CD4-positive, alpha-beta T cell (primary cell): Measurements from ENCODE around the gene UPK2. TPM values are rescaled to one million over a fixed set of nuclear protein-coding genes. Genes with fewer than 3 reads are reported as not detected.

Experiments
- ATAC-seq: fragments of 200-7000 bp; cut with Tn5 transposase; one replicate; pipeline ENCODE4 v1.10.0; 2022; ENCODE audit warnings: mild to moderate bottlenecking; ENCODE audit not compliant: poor library complexity
- CTCF ChIA-PET: fragments of 350-600 bp; sonication (Branson Sonifier 250); formaldehyde crosslinking; loops from one replicate; lab custom pipeline; 2021; ENCODE audit warnings: antibody characterized with exemption, inconsistent platforms; lab: Charles Lee
- POLR2A ChIA-PET: fragments of 350-600 bp; sonication (Branson Sonifier 250); formaldehyde crosslinking; loops from one replicate; lab custom pipeline; 2021; ENCODE audit warnings: antibody characterized with exemption, inconsistent platforms; lab: Charles Lee
- DNase-seq, 14 experiments: peaks; one replicate each; pipeline ENCODE4 v3.0.0-alpha.2; 2013 to 2020; ENCODE audit warnings: mixed read lengths in 2 of 14
- H3K27ac ChIP-seq, 2 donors: one replicate each; pipeline versions ENCODE4 v1.5.1 to v1.7.0; 2013; ENCODE audit warnings: low read length in 2 of 2, low read depth in 1 of 2, mild to moderate bottlenecking in 1 of 2
- H3K27me3 ChIP-seq, 2 experiments: 1 replicate in 1 of 2; 2 replicates in 1 of 2; pipeline versions ENCODE4 v1.6.1 to v1.7.0; 2013; ENCODE audit warnings: low read length in 2 of 2, control low read depth in 1 of 2, mild to moderate bottlenecking in 1 of 2, moderate library complexity in 1 of 2; ENCODE audit not compliant: insufficient read depth in 2 of 2, control insufficient read depth in 1 of 2
- H3K36me3 ChIP-seq: one replicate; pipeline ENCODE4 v1.6.1; 2013; ENCODE audit warnings: low read length, control low read depth; ENCODE audit not compliant: insufficient read depth
- H3K4me1 ChIP-seq: one replicate; pipeline ENCODE4 v1.6.1; 2013; ENCODE audit warnings: low read length, control low read depth; ENCODE audit not compliant: insufficient read depth
- H3K4me3 ChIP-seq: one replicate; pipeline ENCODE4 v1.5.1; 2013; ENCODE audit warnings: mild to moderate bottlenecking, low read length, moderate library complexity
- H3K9me3 ChIP-seq, 2 experiments: 1 replicate in 1 of 2; 2 replicates in 1 of 2; pipeline versions ENCODE4 v1.6.1 to v1.7.0; 2013; ENCODE audit warnings: low read length in 2 of 2, mild to moderate bottlenecking in 2 of 2, control low read depth in 1 of 2, moderate library complexity in 1 of 2; ENCODE audit not compliant: control insufficient read depth in 1 of 2, insufficient read depth in 1 of 2
- H3K27ac Mint-ChIP-seq: one replicate; pipeline ENCODE4 v1.8.0; 2020; ENCODE audit warnings: mixed read lengths
- H3K27me3 Mint-ChIP-seq: one replicate; pipeline ENCODE4 v1.8.0; 2021; ENCODE audit warnings: mixed read lengths
- H3K36me3 Mint-ChIP-seq: one replicate; pipeline ENCODE4 v1.8.0; 2021; ENCODE audit warnings: low read depth, mixed read lengths
- H3K4me1 Mint-ChIP-seq: one replicate; pipeline ENCODE4 v1.8.0; 2021; ENCODE audit warnings: low read depth, mixed read lengths
- H3K4me3 Mint-ChIP-seq: one replicate; pipeline ENCODE4 v1.8.0; 2020; ENCODE audit warnings: mild to moderate bottlenecking, mixed read lengths
- H3K9me3 Mint-ChIP-seq: one replicate; pipeline ENCODE4 v1.8.0; 2020; ENCODE audit warnings: mixed read lengths
- intact Hi-C, 2 experiments: fragments of 100-400 bp; cut with DNase I in 1 of 2; cut with micrococcal nuclease in 1 of 2; formaldehyde crosslinking; loops; one replicate each; pipeline versions ENCODE4 v1.15.1 to v1.9.0; 2023 to 2025; cut with DNase I, micrococcal nuclease
- total RNA-seq, 174 experiments: library from RNA in 2 of 174; stranded (reverse) in 2 of 174; gene quantifications; one replicate each; pipeline ENCODE4 v1.2.3 and lab custom pipeline; 2021 to 2026
- TF ChIP-seq, protein P1 (sequence below): fragments of 200-600 bp; IDR thresholded peaks from one replicate; pipeline ENCODE4 v1.8.0; 2022; ENCODE audit warnings: antibody characterized with exemption, mild to moderate bottlenecking

Gene UPK2
- total RNA-seq, 2 experiments from 2014 or later: 0.27 TPM; not detected in 1

- peak overlapping the region; percentile 80 to 98 for H3K27ac ChIP-seq
- peak overlapping the region; percentile 100 for H3K4me3 Mint-ChIP-seq
- peak in 7 of 14 experiments; percentile 41 to 77 (median 56) for DNase-seq
- H3K27me3 ChIP-seq: no peaks in the 10 kb centered on the region
- H3K4me1 ChIP-seq: peaks cover 78% of the 10 kb centered on the region
- ChIA-PET POLR2A (interaction anchor here (0.9 to 9.8 kb wide), 8 partner anchors 28 to 234 kb away, joined by 3 to 187 read pairs (median 4); partner anchors contain the start of gene DDX6), CTCF (interaction anchor here (0.8 to 3.4 kb wide), 4 partner anchors 12 to 234 kb away, joined by 3 to 9 read pairs (median 4); no protein-coding TSS in a partner anchor)
- peaks cover 63% of the 10 kb centered on the region for H3K36me3 Mint-ChIP-seq
- peak overlapping the region; percentile 100 for H3K27ac Mint-ChIP-seq
- peaks cover 5% of the 10 kb centered on the region for H3K27me3 Mint-ChIP-seq
- peak; percentile 2 for ATAC-seq
- H3K36me3 ChIP-seq: peaks cover 16% of the 10 kb centered on the region
- peak overlapping the region; percentile 100 for H3K4me3 ChIP-seq
- H3K9me3 Mint-ChIP-seq: no peaks in the 10 kb centered on the region
- TF ChIP-seq, protein P1, sequence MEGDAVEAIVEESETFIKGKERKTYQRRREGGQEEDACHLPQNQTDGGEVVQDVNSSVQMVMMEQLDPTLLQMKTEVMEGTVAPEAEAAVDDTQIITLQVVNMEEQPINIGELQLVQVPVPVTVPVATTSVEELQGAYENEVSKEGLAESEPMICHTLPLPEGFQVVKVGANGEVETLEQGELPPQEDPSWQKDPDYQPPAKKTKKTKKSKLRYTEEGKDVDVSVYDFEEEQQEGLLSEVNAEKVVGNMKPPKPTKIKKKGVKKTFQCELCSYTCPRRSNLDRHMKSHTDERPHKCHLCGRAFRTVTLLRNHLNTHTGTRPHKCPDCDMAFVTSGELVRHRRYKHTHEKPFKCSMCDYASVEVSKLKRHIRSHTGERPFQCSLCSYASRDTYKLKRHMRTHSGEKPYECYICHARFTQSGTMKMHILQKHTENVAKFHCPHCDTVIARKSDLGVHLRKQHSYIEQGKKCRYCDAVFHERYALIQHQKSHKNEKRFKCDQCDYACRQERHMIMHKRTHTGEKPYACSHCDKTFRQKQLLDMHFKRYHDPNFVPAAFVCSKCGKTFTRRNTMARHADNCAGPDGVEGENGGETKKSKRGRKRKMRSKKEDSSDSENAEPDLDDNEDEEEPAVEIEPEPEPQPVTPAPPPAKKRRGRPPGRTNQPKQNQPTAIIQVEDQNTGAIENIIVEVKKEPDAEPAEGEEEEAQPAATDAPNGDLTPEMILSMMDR: no peak
- intact Hi-C loops: loop anchor here in 1 of 2 experiments (1.0 kb wide), 1 partner anchor 10 kb away; no protein-coding TSS in a partner anchor
- H3K9me3 ChIP-seq: no peaks in the 10 kb centered on the region
- peaks cover 60% of the 10 kb centered on the region for H3K4me1 Mint-ChIP-seq
Observed at GRCh38 chr11:118923721-118924587, 32.1 kb upstream of the UPK2 start.

- Mint-ChIP-seq H3K9me3 (no peaks in the 10 kb centered on the region), H3K4me3 (peak overlapping the region; percentile 100), H3K36me3 (peaks cover 63% of the 10 kb centered on the region), H3K27me3 (peaks cover 5% of the 10 kb centered on the region), H3K27ac (peak overlapping the region; percentile 100), H3K4me1 (peaks cover 51% of the 10 kb centered on the region)
- Histone ChIP-seq H3K9me3 (no peaks in the 10 kb centered on the region), H3K27ac (peak overlapping the region; percentile 80 to 98), H3K27me3 (no peaks in the 10 kb centered on the region), H3K4me1 (peaks cover 75% of the 10 kb centered on the region), H3K4me3 (peak overlapping the region; percentile 100), H3K36me3 (peaks cover 16% of the 10 kb centered on the region)
- intact Hi-C loops: loop anchor here in 1 of 2 experiments (1.0 kb wide), 1 partner anchor 11 kb away; no protein-coding TSS in a partner anchor
- ChIA-PET POLR2A (interaction anchor here (0.6 to 9.8 kb wide), 14 partner anchors 29 to 489 kb away, joined by 3 to 187 read pairs (median 4); partner anchors contain the start of genes CENATAC and DDX6), CTCF (interaction anchor here (0.6 to 3.4 kb wide), 9 partner anchors 11 to 134 kb away, joined by 3 to 22 read pairs (median 4); partner anchors contain the start of gene DDX6)
- DNase-seq: peak in 7 of 14 experiments; percentile 37 to 74 (median 55)
- ATAC-seq: no peak
- TF ChIP-seq, protein P1: no peak
Observed at GRCh38 chr11:118924591-118925585, 31.2 kb upstream of the UPK2 start.
